IMR-90 (cell line): ENCODE results near the gene ZNF580. TPM values are rescaled to one million over a fixed set of nuclear protein-coding genes. Genes with fewer than 3 reads are reported as not detected.

Experiments
- BHLHE40 ChIP-seq: fragments of 150-350 bp; IDR thresholded peaks from 2 replicates; pipeline ENCODE4 v1.6.1; 2016; ENCODE audit warnings: mild to moderate bottlenecking, low read depth, low read length
- CTCF ChIP-seq: conservative IDR thresholded peaks from 2 replicates; pipeline ENCODE4 v1.5.1; 2012; ENCODE audit warnings: mild to moderate bottlenecking, low read depth, low read length, improper control_type of control experiment
- MAZ ChIP-seq: IDR thresholded peaks from 2 replicates; pipeline ENCODE4 v1.6.1; 2012; ENCODE audit warnings: low read depth, mild to moderate bottlenecking, low read length, improper control_type of control experiment, moderate library complexity, borderline replicate concordance
- SMC3 ChIP-seq: fragments of 150-350 bp; IDR thresholded peaks from 2 replicates; pipeline ENCODE4 v1.6.1; 2016; ENCODE audit warnings: low read depth, mild to moderate bottlenecking, antibody characterized with exemption, low read length, moderate library complexity
- polyA plus RNA-seq, 3 experiments: library from polyadenylated mRNA; depleted of rRNA; stranded (reverse); fragments of >200 nt; gene quantifications; 2 replicates each; pipeline ENCODE4 v1.2.3, GENCODE V29; 2012; ENCODE audit warnings: low replicate concordance in 1 of 3
- total RNA-seq: library from RNA; depleted of rRNA; stranded (reverse); fragments of >200 nt; gene quantifications from 2 replicates; pipeline ENCODE4 v1.2.3, GENCODE V29; 2012

ZNF580 gene
- total and polyA plus RNA-seq, 2 of the 4 experiments (the other 2 are of a cell fraction), result 1.4 to 36.9 TPM

- TF ChIP-seq BHLHE40, result no peak
- TF ChIP-seq SMC3, result no peak
- no peak for TF ChIP-seq CTCF
- TF ChIP-seq MAZ, result no peak
Measured at GRCh38 chr19:55687281-55688201, 46.7 kb downstream of the ZNF580 start (continued).
